Activated CD4-positive, alpha-beta T cell treated with anti-CD3 and anti-CD28 coated beads, Interleukin-2, amount 50 U/mL, for 4 hours (primary cell): ENCODE data around the gene RNASEH2B.

Source experiments
- DNase-seq, 2 experiments: peaks; one replicate each; pipeline ENCODE4 v3.0.0-alpha.2; 2020

The RNASEH2B gene

DNA sequence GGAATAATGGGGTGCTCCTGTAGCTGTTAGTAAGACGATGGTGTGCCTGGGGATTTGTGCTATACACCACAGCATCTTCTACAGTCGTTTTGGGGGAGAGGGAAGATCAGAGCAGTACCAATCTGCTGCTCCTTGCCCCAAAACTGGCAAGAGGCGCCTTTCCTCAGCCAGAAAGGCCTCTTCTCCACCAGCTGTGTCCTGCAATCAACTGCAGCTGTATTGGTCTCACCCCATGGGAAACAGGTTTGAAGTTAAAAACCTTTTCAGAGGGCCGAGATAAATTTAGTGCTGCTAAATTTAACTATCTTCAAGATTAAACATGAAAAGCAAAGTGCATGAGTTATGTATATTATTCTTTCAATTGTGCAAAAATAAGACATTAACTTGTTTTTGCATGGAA lies 1.2 kb upstream of the RNASEH2B start:
- DNase-seq, result no peak

GRCh38 chr13:50910485-50910805 lies 854 bp downstream of the RNASEH2B start:
- no peak for DNase-seq

DNA sequence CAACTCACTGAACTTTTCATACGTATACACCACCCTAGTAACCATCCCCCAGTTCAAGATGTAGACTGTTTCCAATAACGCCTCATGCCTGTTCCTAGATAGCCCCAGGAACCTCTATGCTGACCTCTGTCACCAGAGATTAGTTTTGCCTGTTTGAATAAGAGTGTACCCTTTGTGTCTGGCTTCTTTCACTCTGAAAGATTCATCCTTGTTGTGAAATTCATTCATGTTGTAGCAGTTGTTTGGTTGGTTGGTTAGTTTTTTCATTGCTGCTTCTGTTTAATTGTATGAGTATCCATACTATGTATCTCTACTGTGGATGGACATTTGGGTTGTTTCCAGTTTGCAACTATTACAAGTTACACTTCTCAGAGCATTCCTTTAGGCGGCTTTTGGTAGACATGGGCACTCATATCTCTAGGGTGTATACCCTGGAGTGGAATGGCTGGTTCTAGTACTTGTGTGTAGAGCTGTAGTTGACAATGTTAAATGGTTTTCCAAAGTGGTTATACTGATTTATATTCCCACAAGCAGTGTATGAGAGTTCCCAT lies 1.6 kb downstream of the RNASEH2B start:
- no peak for DNase-seq

GRCh38 chr13:50911937-50912795 lies 2.6 kb downstream of the RNASEH2B start:
- peak; percentile 91 to 93 for DNase-seq

DNA sequence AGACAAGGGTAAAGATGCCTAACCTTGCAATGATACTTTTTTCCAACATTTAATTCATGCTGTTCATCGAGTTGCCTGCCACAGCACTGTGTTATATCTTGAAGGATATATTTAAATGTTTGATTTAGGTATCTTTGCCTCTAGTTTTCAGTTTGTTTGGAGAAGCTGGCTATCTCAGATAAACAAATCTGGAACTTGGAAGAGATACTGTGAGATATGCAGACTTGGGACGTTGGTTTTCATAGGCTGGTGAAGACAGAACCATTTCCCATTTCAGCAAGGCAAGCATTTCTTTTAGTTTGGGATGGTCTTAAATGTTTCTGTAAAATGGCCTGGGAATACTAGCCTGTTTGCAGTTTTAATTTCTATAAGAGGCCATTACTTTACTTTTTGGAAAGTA lies 3.3 kb downstream of the RNASEH2B start:
- DNase-seq, result no peak

- no peak for DNase-seq
Measured at GRCh38 chr13:50914176-50914700, 4.6 kb downstream of the RNASEH2B start.

GRCh38 chr13:50914848-50915247 lies 5.3 kb downstream of the RNASEH2B start:
- no peak for DNase-seq

- peak in 1 of 2 experiments; percentile 5 for DNase-seq
Measured at GRCh38 chr13:50915565-50915964, 6.0 kb downstream of the RNASEH2B start.

DNA sequence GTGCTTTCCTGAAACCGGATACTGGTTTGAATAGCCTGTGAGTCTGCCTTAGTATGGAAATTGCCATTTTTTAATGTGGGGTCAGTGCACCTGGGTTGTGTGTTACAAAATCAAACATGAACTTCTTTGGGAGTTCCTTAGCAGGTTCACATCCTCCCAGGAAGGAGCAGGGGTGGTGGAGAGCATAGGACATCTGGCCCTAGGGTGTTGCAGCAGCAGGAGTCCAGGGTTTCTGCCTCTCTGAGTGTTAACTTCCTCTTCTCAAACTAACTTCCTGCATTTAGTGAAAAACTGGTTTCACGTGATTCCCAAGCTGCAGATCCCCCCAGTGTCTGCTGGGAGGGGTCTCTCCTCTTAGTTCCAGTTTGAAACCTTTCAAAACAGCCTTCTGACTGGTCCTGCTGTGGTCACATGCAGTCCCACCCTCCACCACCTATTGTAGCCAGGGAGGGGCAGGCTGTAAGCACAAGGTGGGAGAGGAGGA lies 7.2 kb downstream of the RNASEH2B start:
- DNase-seq, result no peak

DNA sequence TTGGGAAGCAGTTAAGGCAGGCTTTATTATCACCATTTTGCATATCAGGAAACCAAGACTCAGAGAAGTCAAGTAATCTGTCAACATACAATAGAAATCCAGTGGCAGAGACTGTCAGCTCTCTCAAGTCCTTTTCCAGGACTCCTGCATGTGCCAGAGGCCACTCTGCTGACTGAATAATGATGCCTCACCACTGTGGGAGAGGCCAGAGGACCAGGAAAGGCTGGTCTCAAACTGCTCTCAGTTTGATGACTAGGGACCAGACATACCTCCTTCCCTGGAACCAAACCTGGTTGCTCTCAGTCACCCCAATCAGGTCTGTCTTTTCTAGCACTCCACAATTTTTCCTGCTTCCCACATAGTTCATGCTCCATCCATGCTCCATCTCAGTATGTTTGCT lies 8.0 kb downstream of the RNASEH2B start:
- no peak for DNase-seq

GRCh38 chr13:50918567-50918966 lies 9.0 kb downstream of the RNASEH2B start:
- DNase-seq, result no peak

DNA sequence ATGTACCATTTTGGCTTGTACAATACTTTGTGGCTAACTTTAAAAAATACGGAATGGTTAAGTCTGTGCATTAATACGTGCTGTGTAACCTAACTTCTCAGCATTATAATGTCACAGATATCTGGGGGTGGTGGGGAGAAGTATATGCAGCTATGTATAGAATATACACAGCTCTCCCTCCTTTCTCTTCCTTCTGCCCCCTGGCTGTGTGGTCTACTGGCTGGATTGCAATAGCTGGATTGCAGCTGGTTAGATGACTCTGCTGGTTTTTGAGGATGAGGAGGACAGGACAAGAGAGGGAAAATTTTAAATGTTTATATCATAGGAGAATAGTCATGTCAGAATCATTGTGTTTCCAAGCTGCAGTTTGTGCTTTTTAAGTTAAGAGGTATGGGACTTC lies 9.7 kb downstream of the RNASEH2B start:
- no peak for DNase-seq

GRCh38 chr13:50921706-50922105 lies 12.1 kb downstream of the RNASEH2B start:
- DNase-seq, result no peak

GRCh38 chr13:50923272-50923671 lies 13.7 kb downstream of the RNASEH2B start:
- DNase-seq, result no peak

DNA sequence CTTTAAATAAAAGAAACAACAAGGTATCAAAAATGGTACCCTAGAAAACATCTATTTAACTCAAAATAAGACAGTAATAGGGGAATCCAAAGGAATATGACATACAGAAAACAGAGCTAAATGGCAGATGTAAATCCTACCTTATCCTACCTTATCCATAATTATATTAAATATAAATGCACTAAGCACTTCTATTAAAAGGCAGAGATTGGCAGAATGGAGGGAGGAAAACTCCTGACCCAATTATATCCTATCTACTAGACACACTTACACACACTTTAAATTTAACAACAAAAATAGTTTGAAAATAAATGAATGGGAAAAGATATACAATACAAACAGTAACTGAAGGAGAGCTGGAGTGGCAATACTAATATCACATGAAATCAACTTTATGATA lies 14.4 kb downstream of the RNASEH2B start:
- DNase-seq, result no peak

GRCh38 chr13:50927701-50928100 lies 18.1 kb downstream of the RNASEH2B start:
- no peak for DNase-seq

GRCh38 chr13:50928102-50928501 lies 18.5 kb downstream of the RNASEH2B start:
- no peak for DNase-seq

GRCh38 chr13:50928659-50929462 lies 19.3 kb downstream of the RNASEH2B start:
- DNase-seq, result no peak

DNA sequence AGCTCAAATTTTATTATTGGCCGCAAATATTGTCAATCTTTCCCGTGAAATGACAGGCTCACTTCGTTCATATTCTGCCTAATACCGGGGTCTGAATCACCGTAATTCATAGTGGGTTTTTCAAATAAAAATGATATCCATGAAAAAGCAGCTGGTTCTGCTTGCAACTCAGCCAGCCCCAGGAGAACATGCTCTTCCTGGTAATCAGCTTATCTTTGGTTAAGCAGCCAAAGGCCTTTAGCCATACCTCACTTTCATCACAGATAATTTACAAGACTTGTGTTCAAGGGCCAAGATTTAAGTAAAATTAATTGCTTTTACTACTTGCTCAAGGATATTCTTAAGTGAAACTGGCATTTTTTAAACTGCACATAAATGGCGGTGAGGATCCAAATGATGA lies 22.5 kb downstream of the RNASEH2B start:
- DNase-seq, result no peak

GRCh38 chr13:50934735-50935435 lies 25.3 kb downstream of the RNASEH2B start:
- DNase-seq, result no peak

DNA sequence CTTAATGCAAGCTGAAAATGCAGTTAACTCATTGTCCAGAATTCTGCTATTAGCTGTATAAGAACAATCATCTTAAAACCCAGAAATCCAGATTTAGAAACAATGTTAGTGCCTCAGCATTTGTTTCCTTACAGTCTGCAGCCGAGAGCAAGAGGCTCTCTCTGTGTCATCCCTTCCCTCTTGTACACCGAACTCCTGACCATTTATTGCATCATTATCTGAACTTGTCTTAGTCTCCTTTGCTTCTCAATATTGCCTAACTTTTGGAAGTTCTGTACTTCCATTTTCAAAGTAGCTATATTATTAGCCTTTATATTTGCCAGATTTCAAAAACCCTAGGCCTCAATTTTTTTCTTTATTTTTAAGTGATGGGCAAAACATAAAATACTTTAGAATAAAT lies 27.1 kb downstream of the RNASEH2B start:
- DNase-seq, result no peak

GRCh38 chr13:50940509-50940908 lies 30.9 kb downstream of the RNASEH2B start:
- DNase-seq, result no peak

- no peak for DNase-seq
Measured at GRCh38 chr13:50941146-50941545, 31.6 kb downstream of the RNASEH2B start.
